PC-3 (cell line): ENCODE results near the gene PCGF2. TPM values are rescaled to one million over a fixed set of nuclear protein-coding genes. Genes with fewer than 3 reads are reported as not detected.

Experiments used
- ATAC-seq: fragments of 200-7000 bp; cut with Tn5 transposase; 2 replicates; pipeline ENCODE4 v1.9.1; 2020; ENCODE audit warnings: mild to moderate bottlenecking, moderate library complexity
- BruUV-seq: library from RNA; stranded (reverse); fragments of 400-500 nt; replicated peaks from 2 replicates; lab custom pipeline; 2021; lab: Mats Ljungman, UMichigan
- CTCF ChIA-PET: fragments of 300-600 bp; sonication (Branson Sonifier 250); formaldehyde crosslinking; loops from one replicate; lab custom pipeline; 2022; ENCODE audit warnings: antibody characterized with exemption; lab: Charles Lee
- POLR2A ChIA-PET: fragments of 300-600 bp; sonication (Branson Sonifier 250); formaldehyde crosslinking; loops from one replicate; lab custom pipeline; 2022; ENCODE audit warnings: antibody characterized with exemption; ENCODE audit not compliant: unreplicated experiment; lab: Charles Lee
- DNase-seq: peaks from one replicate; pipeline ENCODE4 v3.0.0-alpha.2; 2015
- H2AFZ ChIP-seq: fragments of 300-600 bp; sonication (generic); 2 replicates; pipeline ENCODE4 v1.6.0; 2016; ENCODE audit warnings: antibody characterized with exemption, low read length
- H3F3A ChIP-seq: fragments of 300-600 bp; sonication (generic); one replicate; pipeline ENCODE4 v1.6.0; 2017; ENCODE audit warnings: antibody characterized with exemption, low read length, control low read depth, mild to moderate bottlenecking; ENCODE audit not compliant: unreplicated experiment
- H3K27ac ChIP-seq: fragments of 300-600 bp; sonication (generic); 2 replicates; pipeline ENCODE4 v1.5.1; 2016; ENCODE audit warnings: mild to moderate bottlenecking, low read length
- H3K27me3 ChIP-seq: fragments of 300-600 bp; sonication (generic); 2 replicates; pipeline ENCODE4 v1.6.1; 2016; ENCODE audit warnings: low read length, mixed read lengths
- H3K36me3 ChIP-seq: fragments of 300-600 bp; sonication (generic); 2 replicates; pipeline ENCODE4 v1.6.1; 2016; ENCODE audit warnings: low read depth, mixed run types, low read length, mixed read lengths
- H3K4me1 ChIP-seq: fragments of 300-600 bp; sonication (generic); 2 replicates; pipeline ENCODE4 v1.5.1; 2016; ENCODE audit warnings: low read length; ENCODE audit not compliant: insufficient read depth
- H3K4me2 ChIP-seq: fragments of 300-600 bp; sonication (generic); 2 replicates; pipeline ENCODE4 v1.6.0; 2016; ENCODE audit warnings: low read length
- H3K4me3 ChIP-seq: fragments of 300-600 bp; sonication (generic); 2 replicates; pipeline ENCODE4 v1.5.1; 2016; ENCODE audit warnings: mild to moderate bottlenecking, low read length, mixed read lengths
- H3K79me2 ChIP-seq: fragments of 300-600 bp; sonication (generic); 2 replicates; pipeline ENCODE4 v1.6.1; 2017; ENCODE audit warnings: low read length, mixed read lengths
- H3K9ac ChIP-seq: fragments of 300-600 bp; sonication (generic); 2 replicates; pipeline ENCODE4 v1.6.0; 2016; ENCODE audit warnings: mild to moderate bottlenecking, low read length
- H3K9me2 ChIP-seq: fragments of 300-600 bp; sonication (generic); replicated peaks from 2 replicates; pipeline ENCODE4 v1.6.1; 2016; ENCODE audit warnings: mixed run types, low read length, mixed read lengths
- H3K9me3 ChIP-seq: fragments of 300-600 bp; sonication (generic); 2 replicates; pipeline ENCODE4 v1.6.1; 2016; ENCODE audit warnings: low read length, mixed read lengths
- H4K20me1 ChIP-seq: fragments of 300-600 bp; sonication (generic); 2 replicates; pipeline ENCODE4 v1.6.1; 2016; ENCODE audit warnings: low read length, mixed read lengths
- CTCF ChIP-seq: fragments of 300-600 bp; sonication (generic); conservative IDR thresholded peaks from 2 replicates; pipeline ENCODE4 v1.5.1; 2017; ENCODE audit warnings: antibody characterized with exemption, low read depth, mild to moderate bottlenecking, low read length
- EZH2 ChIP-seq: fragments of 300-600 bp; sonication (generic); IDR thresholded peaks from one replicate; pipeline ENCODE4 v1.6.1; 2017; ENCODE audit warnings: antibody characterized with exemption, mild to moderate bottlenecking, low read length; ENCODE audit not compliant: unreplicated experiment
- EZH2phosphoT487 ChIP-seq: fragments of 300-600 bp; sonication (generic); IDR thresholded peaks from 2 replicates; pipeline ENCODE4 v1.6.1; 2018; ENCODE audit warnings: mild to moderate bottlenecking, antibody characterized with exemption, low read length, borderline replicate concordance
- intact Hi-C: fragments of 100-400 bp; cut with micrococcal nuclease; formaldehyde crosslinking; loops from 2 replicates; pipeline ENCODE4 v1.9.0; 2023
- total RNA-seq: library from RNA; depleted of rRNA; stranded (reverse); fragments of >200 nt; gene quantifications from 2 replicates; pipeline ENCODE4 v1.2.3, GENCODE V29; 2014

Gene PCGF2
- total RNA-seq, 1 experiment from 2014 or later = 14.1 TPM

GRCh38 chr17:38704606-38705522, 43.3 kb downstream of the PCGF2 start, which contains the start of gene MLLT6:
MLLT6 (plus strand) TSS chr17:38705273; CDS start chr17:38705633, 360 bp downstream.
- Histone ChIP-seq H3K9me2 (no peaks in the 10 kb centered on the region), H3K36me3 (no peaks in the 10 kb centered on the region), H3F3A (no peaks in the 10 kb centered on the region), H2AFZ (peak within 1 kb of the TSS; percentile 97), H3K4me1 (peaks cover 28% of the 10 kb centered on the region), H3K9ac (peak within 1 kb of the TSS; percentile 80), H3K27ac (peak within 1 kb of the TSS; percentile 36; the same call in 1 of the 2 replicates), H3K27me3 (no peaks in the 10 kb centered on the region), H3K79me2 (peaks cover 35% of the 10 kb centered on the region), H4K20me1 (no peaks in the 10 kb centered on the region), H3K9me3 (no peaks in the 10 kb centered on the region), H3K4me2 (peak within 1 kb of the TSS; percentile 96), H3K4me3 (peak within 1 kb of the TSS; percentile 92)
- DNase-seq (peak; percentile 63), ATAC-seq (peak; percentile 10)
- TF ChIP-seq EZH2phosphoT487 (no peak), CTCF (no peak), EZH2 (no peak)
- BruUV-seq = no TSS peak
- CTCF ChIA-PET = no interaction called here
- POLR2A ChIA-PET = no interaction called here
- intact Hi-C loops = no loop called here

- DNase-seq = peak; percentile 88
- POLR2A ChIA-PET = no interaction called here
- no peaks in the 10 kb centered on the region for H3F3A ChIP-seq
- H3K9me2 ChIP-seq = no peaks in the 10 kb centered on the region
- no peaks in the 10 kb centered on the region for H3K36me3 ChIP-seq
- peak; percentile 29 for ATAC-seq
- H3K27ac ChIP-seq = peak overlapping the region; percentile 35; the same call in 1 of the 2 replicates
- peak overlapping the region; percentile 92 for H3K4me3 ChIP-seq
- CTCF ChIA-PET = no interaction called here
- TF ChIP-seq CTCF = no peak
- TF ChIP-seq EZH2 = no peak
- no peak for TF ChIP-seq EZH2phosphoT487
- H4K20me1 ChIP-seq = no peaks in the 10 kb centered on the region
- H3K4me2 ChIP-seq = peak overlapping the region; percentile 95
- intact Hi-C loops = no loop called here
- H3K9ac ChIP-seq = peak overlapping the region; percentile 80
- peaks cover 35% of the 10 kb centered on the region for H3K79me2 ChIP-seq
- BruUV-seq = no TSS peak
- peaks cover 28% of the 10 kb centered on the region for H3K4me1 ChIP-seq
- H3K27me3 ChIP-seq = no peaks in the 10 kb centered on the region
- peak overlapping the region; percentile 97 for H2AFZ ChIP-seq
- no peaks in the 10 kb centered on the region for H3K9me3 ChIP-seq
Observed at GRCh38 chr17:38703742-38704605, 44.2 kb downstream of the PCGF2 start.
